Measurements from ENCODE around the gene CISH.

CISH gene

DNA sequence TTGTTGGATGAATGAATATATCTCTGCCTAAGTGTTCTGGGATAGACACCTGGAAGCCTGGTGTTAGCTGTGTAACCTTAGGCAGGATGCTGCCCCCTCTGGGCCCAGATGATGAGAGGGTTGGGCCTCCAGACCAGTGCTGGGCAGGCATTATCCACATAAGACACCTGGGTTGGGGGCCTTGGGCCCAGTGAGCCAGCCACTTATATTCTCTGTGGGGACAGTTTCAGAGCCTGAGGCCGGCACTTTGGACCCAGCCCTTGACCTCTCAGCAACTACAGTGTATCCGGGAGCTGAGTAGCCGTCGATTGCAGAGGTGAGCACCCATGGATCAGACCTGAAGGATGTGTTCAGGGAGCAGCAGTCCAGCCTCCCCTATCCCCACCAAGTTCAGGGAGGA, 40.1 kb downstream of the CISH start:
- DNase-seq (ENCODE audit: low read depth), result no peak

DNA sequence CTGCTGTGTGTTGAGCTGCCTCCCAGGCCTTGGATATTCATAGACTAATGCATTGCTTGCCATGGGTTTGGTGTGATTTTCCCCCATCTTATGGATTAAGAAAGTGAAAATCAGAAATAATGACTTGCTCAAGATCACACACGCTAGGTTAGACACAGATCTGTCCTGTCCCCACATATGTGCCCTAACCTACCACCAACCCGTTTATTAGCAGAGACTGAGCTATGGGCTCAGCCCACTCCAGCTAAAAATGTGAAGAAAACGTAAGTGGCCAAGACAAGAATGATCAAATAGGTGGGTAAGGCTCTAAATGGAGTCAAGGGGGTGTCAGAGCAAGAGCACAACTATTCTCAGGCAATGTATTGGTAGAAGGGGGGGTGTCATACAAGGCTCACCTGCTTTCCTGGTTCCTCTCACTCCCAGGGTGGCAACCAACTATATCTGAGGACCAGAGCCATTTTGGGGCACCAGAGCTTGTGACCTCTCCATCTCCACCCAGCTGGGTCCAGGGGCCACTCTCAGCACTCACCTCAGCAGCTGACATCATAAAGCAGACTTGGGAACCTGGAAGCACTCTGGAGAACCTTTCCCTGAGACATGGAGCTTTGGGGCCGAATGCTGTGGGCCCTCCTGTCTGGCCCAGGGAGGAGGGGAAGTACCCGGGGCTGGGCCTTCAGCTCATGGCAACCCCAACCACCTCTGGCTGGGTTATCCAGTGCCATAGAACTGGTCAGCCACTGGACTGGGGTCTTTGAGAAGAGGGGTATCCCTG, 40.9 kb downstream of the CISH start:
- DNase-seq (ENCODE audit: low read depth), result no peak

DNA sequence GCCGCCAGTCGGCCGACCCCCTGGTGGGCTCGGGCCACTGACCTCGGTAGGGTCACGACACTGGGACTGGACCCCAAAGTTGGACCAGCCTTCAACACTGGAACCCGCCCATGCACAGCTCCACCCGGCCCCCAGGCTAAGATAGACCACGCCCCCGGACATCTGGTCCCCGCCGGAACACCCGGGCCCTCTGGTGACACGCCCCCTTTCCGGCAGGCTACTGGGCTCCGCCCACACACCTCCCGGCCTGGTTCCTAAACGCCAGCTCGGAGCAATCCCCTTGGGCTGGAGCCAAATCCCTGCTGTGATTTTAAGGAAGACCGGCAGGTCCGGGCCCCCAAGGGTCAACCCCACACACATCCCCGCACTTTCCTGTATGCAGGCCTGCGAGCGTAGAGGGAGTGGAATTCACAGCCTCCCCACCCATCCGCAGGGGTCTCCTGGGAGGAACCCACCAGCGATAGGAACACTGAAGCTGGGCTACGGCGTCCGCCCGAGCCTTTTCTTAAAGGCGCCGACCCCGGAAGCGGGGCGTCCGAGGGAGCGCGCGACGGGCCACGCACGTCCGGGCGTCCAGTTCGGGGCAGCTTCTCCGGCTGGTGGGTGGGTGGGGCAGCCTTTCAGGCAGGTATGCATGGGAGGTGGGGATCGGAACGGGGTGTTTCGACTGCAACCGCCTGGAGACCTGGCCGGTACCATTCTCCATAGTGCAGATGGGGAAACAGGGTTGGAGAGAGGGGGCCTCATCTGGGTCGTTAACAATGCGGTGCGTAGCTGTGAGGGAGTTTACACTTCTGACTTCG, 42.4 kb downstream of the CISH start, which contains the start of gene HEMK1:
TSS of gene HEMK1 (plus strand) at position 576 of the 803 bp plus-strand sequence. CDS start 1,583 bp downstream, outside the sequence.
- peak; percentile 89 for DNase-seq (ENCODE audit: low read depth)

DNA sequence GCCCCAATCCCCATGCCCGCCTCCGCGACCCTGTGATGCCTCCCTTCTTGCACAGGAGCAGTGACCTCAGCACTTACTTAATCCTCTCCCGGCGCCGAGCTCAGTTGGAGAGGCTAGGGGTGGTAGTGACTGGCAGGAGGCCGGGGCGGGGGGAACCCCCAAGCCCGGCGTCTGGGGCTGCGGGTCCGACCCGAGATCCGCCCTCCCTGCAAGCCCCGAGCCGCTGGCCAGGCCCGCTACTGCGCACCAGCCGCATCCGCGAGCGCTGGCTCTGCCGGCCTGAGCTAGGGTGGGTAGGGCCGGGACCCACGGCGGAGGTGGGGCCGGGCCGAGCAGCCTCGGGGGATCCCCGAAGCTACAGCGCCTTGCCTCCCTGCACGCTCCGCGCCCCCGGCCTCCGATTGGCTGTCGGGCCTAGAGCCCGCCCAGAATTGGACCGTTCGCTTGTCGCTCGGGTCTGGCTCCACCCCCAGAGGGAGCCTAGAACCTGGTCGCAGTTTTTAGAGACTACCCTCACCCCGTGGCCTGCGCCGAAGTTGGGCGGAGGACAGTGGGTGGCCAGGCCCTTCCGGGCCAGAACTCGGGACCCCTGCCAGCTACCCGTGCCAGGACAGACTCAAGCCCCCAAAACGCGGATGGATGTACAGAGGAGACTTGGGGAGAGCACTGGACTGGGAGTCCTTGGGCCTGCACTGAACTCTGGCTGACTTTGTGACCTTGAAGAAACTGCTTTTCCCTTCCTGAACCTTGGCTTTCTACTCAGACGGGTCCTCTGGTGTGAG, 44.0 kb downstream of the CISH start, which contains the start of gene C3orf18:
TSS of gene C3orf18 (minus strand) at position 362 of the 782 bp plus-strand sequence. CDS start 2,048 bp downstream, outside the sequence.
- peak; percentile 85 for DNase-seq (ENCODE audit: low read depth)

DNA sequence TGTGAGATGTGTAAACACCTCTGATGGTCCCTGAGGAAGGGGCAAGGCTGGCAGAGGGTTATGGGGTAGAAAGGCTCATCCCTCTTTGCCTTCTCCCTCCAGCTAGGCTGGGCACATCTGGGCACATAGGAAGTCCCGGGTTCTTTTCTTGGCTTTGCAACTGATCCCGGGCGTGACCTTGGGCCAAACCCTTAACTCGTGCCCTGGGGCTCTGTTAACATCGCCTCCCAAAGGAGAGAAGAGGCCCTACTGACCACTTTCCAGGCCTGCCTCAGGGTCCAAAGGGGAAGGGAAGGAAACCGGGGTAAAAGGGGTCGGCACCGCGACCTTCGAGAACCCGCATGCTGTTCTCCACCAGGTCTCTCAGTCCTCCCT, 44.6 kb downstream of the CISH start:
- no peak for DNase-seq (ENCODE audit: low read depth)

DNA sequence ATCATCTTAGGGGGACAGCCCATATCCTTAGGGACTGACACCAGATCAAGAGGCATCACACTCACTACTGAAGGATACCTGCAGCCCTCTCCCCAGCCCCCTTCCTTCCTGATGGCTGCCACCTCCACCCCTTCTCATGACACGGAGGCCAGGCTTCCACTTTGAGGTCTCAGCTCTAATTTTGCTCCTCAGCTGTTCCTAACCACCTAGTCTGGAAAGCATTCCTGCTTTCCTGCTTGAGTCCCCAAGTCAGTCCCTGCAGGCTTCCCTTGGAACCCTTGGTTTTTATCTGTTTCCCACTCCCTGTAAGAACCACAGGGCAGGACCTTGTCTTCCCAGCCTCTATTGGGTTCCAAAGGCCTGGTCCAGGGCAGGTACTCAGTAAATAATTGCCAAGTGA, 47.3 kb downstream of the CISH start:
- no peak for DNase-seq (ENCODE audit: low read depth)

DNA sequence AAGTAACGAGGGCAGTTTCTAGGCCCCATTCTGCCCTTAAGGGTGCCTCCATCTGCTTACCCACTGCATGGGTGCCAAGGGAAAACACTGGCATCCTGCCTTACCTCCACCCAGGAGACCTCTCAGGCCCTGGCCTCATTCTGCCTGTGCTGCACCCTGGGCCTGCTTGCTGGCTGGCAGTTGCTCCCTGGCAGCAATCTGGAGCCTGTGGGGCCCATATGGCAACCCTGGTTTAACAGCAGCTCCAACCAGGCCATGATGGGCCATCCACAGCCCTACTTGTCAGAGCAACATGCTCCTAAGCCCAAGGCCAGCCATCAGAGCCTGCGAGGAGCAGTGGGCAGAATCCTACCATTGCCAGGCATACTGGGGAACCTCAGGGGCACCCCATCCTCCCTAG, 47.7 kb downstream of the CISH start:
- no peak for DNase-seq (ENCODE audit: low read depth)

DNA sequence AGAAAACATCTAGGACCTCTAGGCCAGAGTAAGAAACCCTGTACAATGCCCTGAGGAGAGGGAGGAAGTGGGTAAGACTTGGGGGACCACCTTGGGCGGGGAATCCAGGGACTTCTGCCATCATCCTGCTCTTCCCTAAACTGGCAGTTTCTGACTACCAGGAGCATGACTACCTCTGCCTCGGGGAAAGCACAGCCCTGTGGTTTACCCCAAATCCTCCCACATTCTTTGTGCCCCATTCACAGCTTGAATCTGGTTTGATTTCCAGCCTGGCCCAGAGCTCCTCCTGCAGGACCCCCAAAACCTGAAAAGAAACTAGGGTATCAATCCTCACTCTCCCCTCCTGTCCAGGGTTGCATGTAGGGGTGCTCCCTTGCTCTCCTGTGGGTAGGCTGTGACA, 48.7 kb downstream of the CISH start:
- DNase-seq (ENCODE audit: low read depth), result peak; percentile 73

DNA sequence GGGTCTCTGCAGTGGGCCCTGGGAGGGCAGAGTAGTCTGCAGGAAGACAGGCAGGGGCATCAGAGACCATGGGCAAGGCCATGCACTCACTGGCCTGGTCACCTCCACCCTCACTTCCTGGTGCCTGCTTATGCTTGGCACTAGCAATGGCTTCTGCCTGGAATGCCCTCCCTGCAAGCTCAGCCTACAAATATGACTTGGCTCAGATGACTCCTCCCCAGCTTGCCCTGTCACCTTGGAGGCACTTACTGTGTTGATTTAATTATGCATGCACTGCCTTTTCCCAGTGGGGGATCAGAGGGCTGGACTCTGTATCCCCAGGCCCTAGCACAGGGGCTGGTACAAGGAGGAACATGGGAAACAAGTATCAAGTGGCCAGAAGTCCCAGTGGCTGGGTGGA, 51.9 kb downstream of the CISH start:
- no peak for DNase-seq (ENCODE audit: low read depth)

DNA sequence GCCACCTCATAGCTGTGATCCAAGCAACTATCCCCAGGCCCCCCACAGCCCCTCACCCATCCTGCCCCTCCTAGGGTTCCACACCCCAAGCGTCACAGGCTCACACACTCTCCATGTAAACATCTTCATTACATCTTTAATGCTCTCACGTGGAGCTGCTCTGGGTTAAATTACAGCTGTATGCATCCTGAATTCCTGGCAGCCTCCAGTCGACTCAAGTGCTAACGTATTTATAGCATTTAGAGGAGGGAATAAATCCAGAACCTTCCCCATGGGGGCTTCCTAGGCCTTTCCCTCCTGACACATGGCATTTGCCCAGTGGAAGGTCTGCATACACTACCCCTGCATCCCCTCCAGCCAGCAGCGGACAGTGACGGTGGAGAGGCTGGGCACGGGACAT, 53.7 kb downstream of the CISH start:
- no peak for DNase-seq (ENCODE audit: low read depth)

DNA sequence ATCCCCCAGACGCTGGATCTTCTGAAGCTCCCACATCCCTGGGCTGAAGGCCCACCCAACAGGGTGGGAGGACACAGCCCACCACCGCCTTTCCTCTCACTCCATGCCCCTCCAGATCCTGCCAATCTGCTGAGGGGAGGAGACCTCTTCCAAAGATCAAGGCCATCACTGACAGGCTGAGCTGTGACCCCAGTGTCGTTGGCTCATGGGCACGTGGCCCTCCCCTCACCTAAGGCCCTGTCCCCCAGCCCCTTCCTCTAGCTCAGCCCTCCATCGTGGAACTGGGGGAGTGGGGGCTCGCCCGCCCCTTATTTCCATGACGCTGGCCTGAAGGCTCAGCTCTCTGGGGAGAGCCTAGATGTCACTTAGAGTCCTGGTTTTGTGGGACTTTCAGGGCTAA, 54.5 kb downstream of the CISH start:
- no peak for DNase-seq (ENCODE audit: low read depth)

Data from amniotic epithelial cell (primary cell).